ENCODE results near the gene MSN.

MSN gene

DNA sequence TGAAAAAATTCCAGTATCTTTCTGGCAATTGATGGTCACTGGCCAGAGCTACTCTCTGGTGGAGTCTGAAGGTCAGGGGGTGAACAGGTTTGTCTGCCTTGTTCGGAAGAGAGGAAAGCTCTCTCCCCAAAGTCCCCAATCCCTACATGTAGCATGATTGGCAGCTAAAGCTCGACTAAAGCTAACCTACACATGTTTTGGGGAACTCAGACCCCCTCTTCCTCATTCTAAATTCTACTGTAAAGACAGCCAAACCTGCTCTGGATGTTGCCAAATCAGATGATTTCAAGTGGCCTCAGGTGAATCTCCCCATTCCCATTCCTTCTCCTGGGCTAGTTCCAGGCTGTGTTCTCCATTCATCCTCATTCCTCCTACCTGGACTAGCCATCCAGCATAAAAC is 84.1 kb downstream of the MSN start:
- no peak overlapping the region for H4K8ac ChIP-seq (ENCODE audit: low read depth, low read length)
- no peak overlapping the region for H3K4me3 ChIP-seq (ENCODE audit: low read length in 2 of 2)
- H2AFZ ChIP-seq (ENCODE audit: low read length), result no peak overlapping the region
- no CpG with 5 or more reads among the region's 2 CpGs for WGBS, 2 donors (ENCODE audit: extremely low coverage in 2 of 2, insufficient read length in 2 of 2, insufficient replicate concordance in 1 of 2)
- no peak overlapping the region for H2AK5ac ChIP-seq (ENCODE audit: low read depth, low read length)
- H3K9ac ChIP-seq (ENCODE audit: low read depth, low read length, poor library complexity), result no peak overlapping the region
- no peak overlapping the region for H3K23ac ChIP-seq (ENCODE audit: low read depth, low read length, poor library complexity)
- no peak overlapping the region for H2BK120ac ChIP-seq (ENCODE audit: low read depth, low read length)
- no peak overlapping the region for H2BK12ac ChIP-seq (ENCODE audit: low read length)
- no peaks in the 10 kb centered on the region for H3K27me3 ChIP-seq (ENCODE audit: control insufficient read depth in 3 of 3, insufficient read depth in 3 of 3, low read depth in 1 of 3, low read length in 3 of 3)
- H3K36me3 ChIP-seq (replicated peaks in 1 of 2; ENCODE audit: control insufficient read depth in 2 of 2, insufficient read depth in 2 of 2, low read length in 2 of 2), result no peaks in the 10 kb centered on the region
- no peak overlapping the region for H3K4ac ChIP-seq (ENCODE audit: low read length)
- no peak overlapping the region for H4K91ac ChIP-seq (ENCODE audit: low read depth, low read length, poor library complexity)
- H2BK5ac ChIP-seq (ENCODE audit: low read length), result no peak overlapping the region
- no peak overlapping the region for H3K18ac ChIP-seq (ENCODE audit: low read length)
- H3K4me1 ChIP-seq (ENCODE audit: control insufficient read depth in 2 of 2, insufficient read depth in 1 of 2, low read depth in 1 of 2, low read length in 2 of 2), result no peaks in the 10 kb centered on the region
- no peaks in the 10 kb centered on the region for H3K9me3 ChIP-seq (replicated peaks in 1 of 2; ENCODE audit: control insufficient read depth in 2 of 2, insufficient read depth in 1 of 2, low read depth in 1 of 2, low read length in 2 of 2)
- no peak for DNase-seq (ENCODE audit: low spot score)
- H3K79me1 ChIP-seq (ENCODE audit: low read depth, low read length), result no peaks in the 10 kb centered on the region
- no peak overlapping the region for H3K14ac ChIP-seq (ENCODE audit: low read length)
- no peak overlapping the region for H3K4me2 ChIP-seq (ENCODE audit: insufficient read depth, low read length, poor library complexity, severe bottlenecking)
- H3K27ac ChIP-seq (replicated peaks; ENCODE audit: low read length), result no peak overlapping the region
- no peak overlapping the region for H2BK15ac ChIP-seq (ENCODE audit: low read length)

DNA sequence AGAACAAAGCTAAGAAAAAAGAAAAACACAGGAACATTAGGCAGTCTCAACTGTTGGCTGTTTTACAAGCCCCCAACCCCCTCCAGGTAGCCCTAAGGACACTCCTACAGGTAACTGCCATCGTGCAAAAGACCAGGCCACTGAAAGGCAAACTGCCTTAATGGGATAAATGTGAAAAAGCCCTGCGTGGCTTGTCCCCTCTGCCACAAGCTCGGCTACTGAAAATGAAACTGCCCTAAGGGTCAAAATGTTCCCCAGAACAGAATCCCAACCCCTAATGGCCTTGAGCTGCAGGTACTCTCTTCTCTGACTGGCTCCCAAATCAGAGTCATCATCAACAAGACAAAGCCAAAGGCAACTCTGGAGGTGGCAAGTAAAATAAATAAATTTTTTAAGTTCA is 84.8 kb downstream of the MSN start:
- H3K9ac ChIP-seq (ENCODE audit: low read depth, low read length, poor library complexity), result no peak overlapping the region
- DNase-seq (ENCODE audit: low spot score), result no peak
- no peaks in the 10 kb centered on the region for H3K79me1 ChIP-seq (ENCODE audit: low read depth, low read length)
- H4K8ac ChIP-seq (ENCODE audit: low read depth, low read length), result no peak overlapping the region
- no peaks in the 10 kb centered on the region for H3K4me1 ChIP-seq (ENCODE audit: control insufficient read depth in 2 of 2, insufficient read depth in 1 of 2, low read depth in 1 of 2, low read length in 2 of 2)
- no CpG with 5 or more reads among the region's 3 CpGs for WGBS, 2 donors (ENCODE audit: extremely low coverage in 2 of 2, insufficient read length in 2 of 2, insufficient replicate concordance in 1 of 2)
- no peaks in the 10 kb centered on the region for H3K36me3 ChIP-seq (replicated peaks in 1 of 2; ENCODE audit: control insufficient read depth in 2 of 2, insufficient read depth in 2 of 2, low read length in 2 of 2)
- H3K4me3 ChIP-seq (ENCODE audit: low read length in 2 of 2), result no peak overlapping the region
- H2BK15ac ChIP-seq (ENCODE audit: low read length), result no peak overlapping the region
- no peak overlapping the region for H3K4me2 ChIP-seq (ENCODE audit: insufficient read depth, low read length, poor library complexity, severe bottlenecking)
- no peak overlapping the region for H2BK5ac ChIP-seq (ENCODE audit: low read length)
- no peak overlapping the region for H3K23ac ChIP-seq (ENCODE audit: low read depth, low read length, poor library complexity)
- H2BK120ac ChIP-seq (ENCODE audit: low read depth, low read length), result no peak overlapping the region
- H4K91ac ChIP-seq (ENCODE audit: low read depth, low read length, poor library complexity), result no peak overlapping the region
- H3K27me3 ChIP-seq (ENCODE audit: control insufficient read depth in 3 of 3, insufficient read depth in 3 of 3, low read depth in 1 of 3, low read length in 3 of 3), result no peaks in the 10 kb centered on the region
- no peaks in the 10 kb centered on the region for H3K9me3 ChIP-seq (replicated peaks in 1 of 2; ENCODE audit: control insufficient read depth in 2 of 2, insufficient read depth in 1 of 2, low read depth in 1 of 2, low read length in 2 of 2)
- no peak overlapping the region for H3K4ac ChIP-seq (ENCODE audit: low read length)
- no peak overlapping the region for H2AFZ ChIP-seq (ENCODE audit: low read length)
- H3K14ac ChIP-seq (ENCODE audit: low read length), result no peak overlapping the region
- no peak overlapping the region for H2AK5ac ChIP-seq (ENCODE audit: low read depth, low read length)
- H3K27ac ChIP-seq (replicated peaks; ENCODE audit: low read length), result no peak overlapping the region
- H3K18ac ChIP-seq (ENCODE audit: low read length), result no peak overlapping the region
- no peak overlapping the region for H2BK12ac ChIP-seq (ENCODE audit: low read length)

DNA sequence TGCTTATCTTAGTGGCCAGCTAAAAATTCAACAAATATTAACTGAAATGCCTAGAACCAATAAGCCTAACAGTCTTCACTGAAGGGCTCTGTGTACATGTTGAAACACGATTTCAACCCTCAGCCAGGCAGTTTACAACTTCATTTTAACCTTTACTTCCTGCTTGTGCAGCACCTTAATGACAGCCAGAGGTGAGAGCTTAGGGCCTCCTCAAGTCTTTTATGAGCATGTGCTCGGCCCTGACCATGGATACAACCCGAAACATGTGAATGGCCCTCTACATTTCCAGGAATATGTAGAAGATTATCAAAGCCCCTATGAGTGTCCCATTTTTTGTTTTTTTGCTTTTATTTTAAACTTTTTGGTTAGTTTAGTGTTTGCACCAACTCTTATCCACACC is 88.3 kb downstream of the MSN start:
- Histone ChIP-seq H2BK15ac (ENCODE audit: low read length) (no peak overlapping the region), H3K4me3 (ENCODE audit: low read length in 2 of 2) (no peak overlapping the region), H2AFZ (ENCODE audit: low read length) (no peak overlapping the region), H2BK12ac (ENCODE audit: low read length) (no peak overlapping the region), H4K91ac (ENCODE audit: low read depth, low read length, poor library complexity) (no peak overlapping the region), H3K4me1 (ENCODE audit: control insufficient read depth in 2 of 2, insufficient read depth in 1 of 2, low read depth in 1 of 2, low read length in 2 of 2) (no peaks in the 10 kb centered on the region), H3K14ac (ENCODE audit: low read length) (no peak overlapping the region), H3K27ac (replicated peaks; ENCODE audit: low read length) (no peak overlapping the region), H3K27me3 (ENCODE audit: control insufficient read depth in 3 of 3, insufficient read depth in 3 of 3, low read depth in 1 of 3, low read length in 3 of 3) (no peaks in the 10 kb centered on the region), H3K9me3 (replicated peaks in 1 of 2; ENCODE audit: control insufficient read depth in 2 of 2, insufficient read depth in 1 of 2, low read depth in 1 of 2, low read length in 2 of 2) (no peaks in the 10 kb centered on the region), H2BK120ac (ENCODE audit: low read depth, low read length) (no peak overlapping the region), H3K9ac (ENCODE audit: low read depth, low read length, poor library complexity) (no peak overlapping the region), H2BK5ac (ENCODE audit: low read length) (no peak overlapping the region), H3K79me1 (ENCODE audit: low read depth, low read length) (no peaks in the 10 kb centered on the region), H4K8ac (ENCODE audit: low read depth, low read length) (no peak overlapping the region), H3K4ac (ENCODE audit: low read length) (no peak overlapping the region), H3K4me2 (ENCODE audit: insufficient read depth, low read length, poor library complexity, severe bottlenecking) (no peak overlapping the region), H3K18ac (ENCODE audit: low read length) (no peak overlapping the region), H3K36me3 (replicated peaks in 1 of 2; ENCODE audit: control insufficient read depth in 2 of 2, insufficient read depth in 2 of 2, low read length in 2 of 2) (no peaks in the 10 kb centered on the region), H2AK5ac (ENCODE audit: low read depth, low read length) (no peak overlapping the region), H3K23ac (ENCODE audit: low read depth, low read length, poor library complexity) (no peak overlapping the region)
- WGBS, 2 donors (ENCODE audit: extremely low coverage in 2 of 2, insufficient read length in 2 of 2, insufficient replicate concordance in 1 of 2), result no CpG with 5 or more reads among the region's 3 CpGs
- DNase-seq (ENCODE audit: low spot score), result no peak

DNA sequence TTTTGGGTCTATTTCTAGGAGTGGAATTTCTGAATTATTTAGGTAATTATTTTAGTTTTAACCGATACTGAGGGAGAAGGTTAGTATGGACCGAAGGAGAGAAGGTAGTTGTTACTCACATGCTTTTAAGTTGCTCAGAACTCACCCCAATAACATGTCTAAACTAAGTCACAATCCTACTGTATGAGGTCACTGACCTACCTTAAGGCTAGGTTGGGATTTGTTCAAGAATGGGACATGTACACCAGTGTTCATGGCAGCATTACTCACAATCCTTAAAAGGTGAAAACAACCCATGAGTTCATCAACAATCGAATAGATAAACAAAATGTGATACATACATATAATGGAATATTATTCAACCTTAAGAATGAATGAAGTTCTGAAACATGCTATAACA is 90.5 kb downstream of the MSN start:
- no CpG with 5 or more reads among the region's 3 CpGs for WGBS, 2 donors (ENCODE audit: extremely low coverage in 2 of 2, insufficient read length in 2 of 2, insufficient replicate concordance in 1 of 2)
- Histone ChIP-seq H3K4me2 (ENCODE audit: insufficient read depth, low read length, poor library complexity, severe bottlenecking) (no peak overlapping the region), H3K14ac (ENCODE audit: low read length) (no peak overlapping the region), H2BK120ac (ENCODE audit: low read depth, low read length) (no peak overlapping the region), H3K4me1 (ENCODE audit: control insufficient read depth in 2 of 2, insufficient read depth in 1 of 2, low read depth in 1 of 2, low read length in 2 of 2) (no peaks in the 10 kb centered on the region), H2BK15ac (ENCODE audit: low read length) (no peak overlapping the region), H3K36me3 (replicated peaks in 1 of 2; ENCODE audit: control insufficient read depth in 2 of 2, insufficient read depth in 2 of 2, low read length in 2 of 2) (no peaks in the 10 kb centered on the region), H3K27ac (replicated peaks; ENCODE audit: low read length) (no peak overlapping the region), H3K4me3 (ENCODE audit: low read length in 2 of 2) (no peak overlapping the region), H2BK5ac (ENCODE audit: low read length) (no peak overlapping the region), H3K79me1 (ENCODE audit: low read depth, low read length) (no peaks in the 10 kb centered on the region), H2AK5ac (ENCODE audit: low read depth, low read length) (no peak overlapping the region), H3K9ac (ENCODE audit: low read depth, low read length, poor library complexity) (no peak overlapping the region), H4K91ac (ENCODE audit: low read depth, low read length, poor library complexity) (no peak overlapping the region), H2BK12ac (ENCODE audit: low read length) (no peak overlapping the region), H3K27me3 (ENCODE audit: control insufficient read depth in 3 of 3, insufficient read depth in 3 of 3, low read depth in 1 of 3, low read length in 3 of 3) (no peaks in the 10 kb centered on the region), H3K9me3 (replicated peaks in 1 of 2; ENCODE audit: control insufficient read depth in 2 of 2, insufficient read depth in 1 of 2, low read depth in 1 of 2, low read length in 2 of 2) (no peaks in the 10 kb centered on the region), H4K8ac (ENCODE audit: low read depth, low read length) (no peak overlapping the region), H3K23ac (ENCODE audit: low read depth, low read length, poor library complexity) (no peak overlapping the region), H3K4ac (ENCODE audit: low read length) (no peak overlapping the region), H2AFZ (ENCODE audit: low read length) (no peak overlapping the region), H3K18ac (ENCODE audit: low read length) (no peak overlapping the region)
- DNase-seq (ENCODE audit: low spot score), result no peak

Data from neuronal stem cell (in vitro differentiated cells).